Neural cell (in vitro differentiated cells): ENCODE data around the gene SAMMSON. TPM values are rescaled to one million over a fixed set of nuclear protein-coding genes. Genes with fewer than 3 reads are reported as not detected.

Source experiments
- H2AFZ ChIP-seq: fragments of 200-600, 300-800 bp; sonication (generic), shearing (Covaris generic); 2 replicates; pipeline ENCODE4 v1.6.0; 2014; ENCODE audit warnings: low read depth, mild to moderate bottlenecking, antibody characterized with exemption, low read length, moderate library complexity
- H3F3A ChIP-seq: fragments of 200-600 bp; shearing (Covaris generic); 2 replicates; pipeline ENCODE4 v1.6.1; 2016; ENCODE audit warnings: mild to moderate bottlenecking, moderate library complexity, mixed read lengths, antibody characterized with exemption, low read length; ENCODE audit not compliant: insufficient read depth, poor library complexity, severe bottlenecking
- H3K27ac ChIP-seq: fragments of 200-600, 300-800 bp; sonication (generic), shearing (Covaris generic); 2 replicates; pipeline ENCODE4 v1.5.1; 2014; ENCODE audit warnings: mild to moderate bottlenecking, low read length, moderate library complexity
- H3K27me3 ChIP-seq: fragments of 300-800, 200-600 bp; sonication (generic), shearing (Covaris generic); 2 replicates; pipeline ENCODE4 v1.6.0; 2014; ENCODE audit warnings: mild to moderate bottlenecking, low read depth, low read length, moderate library complexity; ENCODE audit not compliant: insufficient read depth
- H3K36me3 ChIP-seq: fragments of 300-800, 200-600 bp; sonication (generic), shearing (Covaris generic); 2 replicates; pipeline ENCODE4 v1.5.1; 2014; ENCODE audit warnings: mild to moderate bottlenecking, antibody characterized with exemption, low read length, moderate library complexity; ENCODE audit not compliant: insufficient read depth
- H3K4me2 ChIP-seq: fragments of 300-800, 200-600 bp; sonication (generic), shearing (Covaris generic); 2 replicates; pipeline ENCODE4 v1.6.0; 2014; ENCODE audit warnings: mild to moderate bottlenecking, low read length
- H3K4me3 ChIP-seq: fragments of 300-800, 200-600 bp; sonication (generic), shearing (Covaris generic); 2 replicates; pipeline ENCODE4 v1.5.1; 2014; ENCODE audit warnings: mild to moderate bottlenecking, low read length, moderate library complexity
- H3K79me2 ChIP-seq: fragments of 200-600 bp; shearing (Covaris generic); replicated peaks from 2 replicates; pipeline ENCODE4 v1.6.0; 2014; ENCODE audit warnings: mild to moderate bottlenecking, low read length, moderate library complexity; ENCODE audit not compliant: insufficient read depth
- H3K9ac ChIP-seq: fragments of 300-800, 200-600 bp; sonication (generic), shearing (Covaris generic); 2 replicates; pipeline ENCODE4 v1.6.1; 2016; ENCODE audit warnings: mild to moderate bottlenecking, low read length, mixed read lengths
- H3K9me2 ChIP-seq: fragments of 200-600 bp; shearing (Covaris generic); 2 replicates; pipeline ENCODE4 v1.6.1; 2016; ENCODE audit warnings: mild to moderate bottlenecking, low read length, mixed read lengths; ENCODE audit not compliant: insufficient read depth
- H3K9me3 ChIP-seq: fragments of 200-600, 300-800 bp; sonication (generic), shearing (Covaris generic); 2 replicates; pipeline ENCODE4 v1.6.1; 2016; ENCODE audit warnings: mild to moderate bottlenecking, mixed run types, low read length, moderate library complexity, mixed read lengths
- H4K20me1 ChIP-seq: fragments of 200-600 bp; shearing (Covaris generic); 2 replicates; pipeline ENCODE4 v1.6.1; 2016; ENCODE audit warnings: mild to moderate bottlenecking, mixed run types; ENCODE audit not compliant: insufficient read depth
- EP300 ChIP-seq: fragments of 450-650 bp; conservative IDR thresholded peaks from 2 replicates; pipeline ENCODE4 v1.6.1; 2014; ENCODE audit warnings: antibody characterized with exemption, mild to moderate bottlenecking, moderate library complexity; ENCODE audit not compliant: poor library complexity, severe bottlenecking
- EZH2 ChIP-seq: fragments of 200-600, 300-800 bp; shearing (Covaris generic), sonication (generic); IDR thresholded peaks from 2 replicates; pipeline ENCODE4 v1.6.1; 2014; ENCODE audit warnings: antibody characterized with exemption, low read length, borderline replicate concordance, mild to moderate bottlenecking; ENCODE audit not compliant: insufficient read depth, poor library complexity, severe bottlenecking
- MXI1 ChIP-seq: fragments of 450-650 bp; conservative IDR thresholded peaks from 2 replicates; pipeline ENCODE4 v1.6.1; 2014; ENCODE audit warnings: antibody characterized with exemption, mild to moderate bottlenecking; ENCODE audit not compliant: poor library complexity, severe bottlenecking
- POLR2AphosphoS5 ChIP-seq: IDR thresholded peaks from 2 replicates; pipeline ENCODE4 v1.6.1; 2012
- RAD21 ChIP-seq: fragments of 450-650 bp; conservative IDR thresholded peaks from 2 replicates; pipeline ENCODE4 v1.6.1; 2014; ENCODE audit warnings: antibody characterized with exemption, mild to moderate bottlenecking, moderate library complexity
- SMC3 ChIP-seq: fragments of 450-650 bp; conservative IDR thresholded peaks from 2 replicates; pipeline ENCODE4 v1.6.1; 2014; ENCODE audit warnings: antibody characterized with exemption, mild to moderate bottlenecking, moderate library complexity; ENCODE audit not compliant: poor library complexity
- TAF1 ChIP-seq: IDR thresholded peaks from 2 replicates; pipeline ENCODE4 v1.6.1; 2012; ENCODE audit warnings: low read depth
- polyA plus RNA-seq: library from polyadenylated mRNA; depleted of rRNA; stranded (reverse); fragments of >200 nt; gene quantifications from 2 replicates; pipeline ENCODE4 v1.2.3, GENCODE V29; 2014
- TF ChIP-seq, protein P1 (sequence below): fragments of 450-650 bp; IDR thresholded peaks from 2 replicates; pipeline ENCODE4 v1.5.1; 2014; ENCODE audit warnings: antibody characterized with exemption, mild to moderate bottlenecking, moderate library complexity; ENCODE audit not compliant: poor library complexity, severe bottlenecking
- TF ChIP-seq, protein P2 (sequence below): IDR thresholded peaks from 2 replicates; pipeline ENCODE4 v1.6.1; 2012; ENCODE audit warnings: borderline replicate concordance

Gene SAMMSON
- polyA plus RNA-seq, 1 donor from 2014 or later: not detected

DNA sequence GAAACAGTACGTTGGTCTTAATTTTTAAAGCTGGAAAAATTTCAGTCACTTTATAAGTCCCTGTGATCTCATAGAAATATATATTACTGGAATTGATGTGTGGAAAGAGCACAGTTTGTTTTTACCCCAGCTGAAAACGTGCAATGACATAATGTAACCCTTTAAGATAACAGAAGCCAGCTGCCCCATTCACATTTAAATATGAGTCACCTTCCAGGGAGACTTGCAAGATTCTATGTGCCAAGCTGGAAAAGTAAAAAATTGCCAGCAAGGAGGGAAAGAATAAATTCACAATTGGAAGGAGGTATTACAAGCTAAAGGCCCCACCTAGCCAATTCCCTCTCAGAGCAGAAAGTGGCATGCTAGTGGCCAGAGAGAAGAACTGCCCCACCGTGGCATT, 50.2 kb downstream of the SAMMSON start:
- no peaks in the 10 kb centered on the region for H3K9me3 ChIP-seq
- H4K20me1 ChIP-seq: no peaks in the 10 kb centered on the region
- TF ChIP-seq MXI1 (no peak), POLR2AphosphoS5 (no peak), EZH2 (no peak), EP300 (no peak), SMC3 (no peak), RAD21 (no peak), TAF1 (no peak)
- TF ChIP-seq, protein P1, sequence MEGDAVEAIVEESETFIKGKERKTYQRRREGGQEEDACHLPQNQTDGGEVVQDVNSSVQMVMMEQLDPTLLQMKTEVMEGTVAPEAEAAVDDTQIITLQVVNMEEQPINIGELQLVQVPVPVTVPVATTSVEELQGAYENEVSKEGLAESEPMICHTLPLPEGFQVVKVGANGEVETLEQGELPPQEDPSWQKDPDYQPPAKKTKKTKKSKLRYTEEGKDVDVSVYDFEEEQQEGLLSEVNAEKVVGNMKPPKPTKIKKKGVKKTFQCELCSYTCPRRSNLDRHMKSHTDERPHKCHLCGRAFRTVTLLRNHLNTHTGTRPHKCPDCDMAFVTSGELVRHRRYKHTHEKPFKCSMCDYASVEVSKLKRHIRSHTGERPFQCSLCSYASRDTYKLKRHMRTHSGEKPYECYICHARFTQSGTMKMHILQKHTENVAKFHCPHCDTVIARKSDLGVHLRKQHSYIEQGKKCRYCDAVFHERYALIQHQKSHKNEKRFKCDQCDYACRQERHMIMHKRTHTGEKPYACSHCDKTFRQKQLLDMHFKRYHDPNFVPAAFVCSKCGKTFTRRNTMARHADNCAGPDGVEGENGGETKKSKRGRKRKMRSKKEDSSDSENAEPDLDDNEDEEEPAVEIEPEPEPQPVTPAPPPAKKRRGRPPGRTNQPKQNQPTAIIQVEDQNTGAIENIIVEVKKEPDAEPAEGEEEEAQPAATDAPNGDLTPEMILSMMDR: no peak
- TF ChIP-seq, protein P2, sequence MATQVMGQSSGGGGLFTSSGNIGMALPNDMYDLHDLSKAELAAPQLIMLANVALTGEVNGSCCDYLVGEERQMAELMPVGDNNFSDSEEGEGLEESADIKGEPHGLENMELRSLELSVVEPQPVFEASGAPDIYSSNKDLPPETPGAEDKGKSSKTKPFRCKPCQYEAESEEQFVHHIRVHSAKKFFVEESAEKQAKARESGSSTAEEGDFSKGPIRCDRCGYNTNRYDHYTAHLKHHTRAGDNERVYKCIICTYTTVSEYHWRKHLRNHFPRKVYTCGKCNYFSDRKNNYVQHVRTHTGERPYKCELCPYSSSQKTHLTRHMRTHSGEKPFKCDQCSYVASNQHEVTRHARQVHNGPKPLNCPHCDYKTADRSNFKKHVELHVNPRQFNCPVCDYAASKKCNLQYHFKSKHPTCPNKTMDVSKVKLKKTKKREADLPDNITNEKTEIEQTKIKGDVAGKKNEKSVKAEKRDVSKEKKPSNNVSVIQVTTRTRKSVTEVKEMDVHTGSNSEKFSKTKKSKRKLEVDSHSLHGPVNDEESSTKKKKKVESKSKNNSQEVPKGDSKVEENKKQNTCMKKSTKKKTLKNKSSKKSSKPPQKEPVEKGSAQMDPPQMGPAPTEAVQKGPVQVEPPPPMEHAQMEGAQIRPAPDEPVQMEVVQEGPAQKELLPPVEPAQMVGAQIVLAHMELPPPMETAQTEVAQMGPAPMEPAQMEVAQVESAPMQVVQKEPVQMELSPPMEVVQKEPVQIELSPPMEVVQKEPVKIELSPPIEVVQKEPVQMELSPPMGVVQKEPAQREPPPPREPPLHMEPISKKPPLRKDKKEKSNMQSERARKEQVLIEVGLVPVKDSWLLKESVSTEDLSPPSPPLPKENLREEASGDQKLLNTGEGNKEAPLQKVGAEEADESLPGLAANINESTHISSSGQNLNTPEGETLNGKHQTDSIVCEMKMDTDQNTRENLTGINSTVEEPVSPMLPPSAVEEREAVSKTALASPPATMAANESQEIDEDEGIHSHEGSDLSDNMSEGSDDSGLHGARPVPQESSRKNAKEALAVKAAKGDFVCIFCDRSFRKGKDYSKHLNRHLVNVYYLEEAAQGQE: no peak
- no peak overlapping the region for H3K27ac ChIP-seq
- no peak overlapping the region for H2AFZ ChIP-seq
- no peaks in the 10 kb centered on the region for H3K9me2 ChIP-seq
- no peak overlapping the region for H3K9ac ChIP-seq
- H3K4me3 ChIP-seq: no peak overlapping the region
- H3K79me2 ChIP-seq: no peaks in the 10 kb centered on the region
- no peaks in the 10 kb centered on the region for H3K36me3 ChIP-seq
- no peaks in the 10 kb centered on the region for H3K27me3 ChIP-seq
- no peak overlapping the region for H3K4me2 ChIP-seq
- no peaks in the 10 kb centered on the region for H3F3A ChIP-seq

- no peaks in the 10 kb centered on the region for H3K79me2 ChIP-seq
- no peak overlapping the region for H2AFZ ChIP-seq
- no peak overlapping the region for H3K4me2 ChIP-seq
- no peaks in the 10 kb centered on the region for H3K36me3 ChIP-seq
- no peak overlapping the region for H3K27ac ChIP-seq
- H3K9ac ChIP-seq: no peak overlapping the region
- no peaks in the 10 kb centered on the region for H3F3A ChIP-seq
- no peaks in the 10 kb centered on the region for H3K27me3 ChIP-seq
- H3K9me3 ChIP-seq: no peaks in the 10 kb centered on the region
- H3K4me3 ChIP-seq: no peak overlapping the region
- TF ChIP-seq RAD21: no peak
- no peak for TF ChIP-seq POLR2AphosphoS5
- TF ChIP-seq, protein P1: no peak
- TF ChIP-seq EZH2: no peak
- TF ChIP-seq MXI1: no peak
- TF ChIP-seq, protein P2: no peak
- TF ChIP-seq EP300: no peak
- no peak for TF ChIP-seq TAF1
- TF ChIP-seq SMC3: no peak
- no peaks in the 10 kb centered on the region for H4K20me1 ChIP-seq
- no peaks in the 10 kb centered on the region for H3K9me2 ChIP-seq
These were observed 53.8 kb downstream of the SAMMSON start for GRCh38 chr3:70053293-70053692.
